ENCODE measurements around the gene KCNQ1. TPM values are rescaled to one million over a fixed set of nuclear protein-coding genes. Genes with fewer than 3 reads are reported as not detected.

Gene KCNQ1
- total RNA-seq, 2 experiments from 2014 or later = 10.7 to 10.8 TPM

- Mint-ChIP-seq H3K36me3 (peaks cover 15% of the 10 kb centered on the region), H3K4me1 (ENCODE audit: low read depth) (peaks cover 6% of the 10 kb centered on the region), H3K27ac (no peak overlapping the region), H3K9me3 (peaks cover 23% of the 10 kb centered on the region), H3K4me3 (no peak overlapping the region), H3K27me3 (no peaks in the 10 kb centered on the region)
- DNase-seq = no peak
- intact Hi-C loops (cut with micrococcal nuclease) = no loop called here
- POLR2A ChIA-PET = no interaction called here
- CTCF ChIA-PET = no interaction called here
These were observed 369.9 kb downstream of the KCNQ1 start for GRCh38 chr11:2814751-2815150.

DNA sequence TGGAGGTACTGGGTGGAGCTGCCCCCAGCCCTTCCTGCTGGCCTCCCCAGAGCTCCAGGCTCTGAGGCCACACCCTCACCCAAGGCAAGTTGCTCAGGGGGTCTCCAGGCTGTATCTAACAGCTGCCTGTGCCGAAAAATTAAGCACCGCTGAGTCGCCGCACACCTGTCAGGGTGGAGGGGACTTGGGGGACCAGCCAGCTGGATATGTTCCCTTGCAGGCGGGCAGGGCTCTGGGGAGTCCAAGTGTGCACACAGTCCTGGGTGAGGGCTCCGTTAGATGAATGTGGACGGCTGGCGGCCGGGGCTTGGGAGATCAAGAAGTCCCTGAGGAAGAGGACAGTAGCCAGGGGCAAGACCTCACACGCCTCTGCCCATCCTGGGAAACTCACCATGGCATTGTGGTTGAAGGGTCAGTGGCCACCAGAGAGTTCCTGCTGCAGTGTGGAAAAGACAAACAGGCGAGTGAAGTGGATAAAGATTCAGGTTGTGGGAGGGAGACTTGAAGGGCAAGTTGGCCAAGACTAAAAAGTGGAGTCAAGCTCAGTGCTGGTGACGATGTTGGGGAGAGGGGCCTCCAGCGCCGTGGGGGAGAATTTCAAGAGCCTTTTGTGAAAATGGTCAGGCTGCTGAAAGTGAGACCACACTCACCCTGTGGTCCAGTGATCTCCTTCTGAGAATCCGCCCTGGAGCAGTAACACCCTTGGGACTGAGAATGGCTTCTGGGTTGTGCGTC, 371.1 kb downstream of the KCNQ1 start:
- intact Hi-C loops (cut with micrococcal nuclease) = no loop called here
- Mint-ChIP-seq H3K27me3 (no peaks in the 10 kb centered on the region), H3K4me3 (no peak overlapping the region), H3K27ac (no peak overlapping the region), H3K4me1 (ENCODE audit: low read depth) (peaks cover 6% of the 10 kb centered on the region), H3K9me3 (peaks cover 31% of the 10 kb centered on the region), H3K36me3 (peaks cover 23% of the 10 kb centered on the region)
- ChIA-PET POLR2A (no interaction called here), CTCF (no interaction called here)
- no peak for DNase-seq

- intact Hi-C loops (cut with micrococcal nuclease) = no loop called here
- Mint-ChIP-seq H3K9me3 (peaks cover 31% of the 10 kb centered on the region), H3K4me1 (ENCODE audit: low read depth) (peaks cover 6% of the 10 kb centered on the region), H3K27ac (no peak overlapping the region), H3K4me3 (no peak overlapping the region), H3K27me3 (no peaks in the 10 kb centered on the region), H3K36me3 (peaks cover 23% of the 10 kb centered on the region)
- CTCF ChIA-PET = no interaction called here
- POLR2A ChIA-PET = no interaction called here
- DNase-seq = no peak
These were observed 371.7 kb downstream of the KCNQ1 start for GRCh38 chr11:2816523-2816922.

DNA sequence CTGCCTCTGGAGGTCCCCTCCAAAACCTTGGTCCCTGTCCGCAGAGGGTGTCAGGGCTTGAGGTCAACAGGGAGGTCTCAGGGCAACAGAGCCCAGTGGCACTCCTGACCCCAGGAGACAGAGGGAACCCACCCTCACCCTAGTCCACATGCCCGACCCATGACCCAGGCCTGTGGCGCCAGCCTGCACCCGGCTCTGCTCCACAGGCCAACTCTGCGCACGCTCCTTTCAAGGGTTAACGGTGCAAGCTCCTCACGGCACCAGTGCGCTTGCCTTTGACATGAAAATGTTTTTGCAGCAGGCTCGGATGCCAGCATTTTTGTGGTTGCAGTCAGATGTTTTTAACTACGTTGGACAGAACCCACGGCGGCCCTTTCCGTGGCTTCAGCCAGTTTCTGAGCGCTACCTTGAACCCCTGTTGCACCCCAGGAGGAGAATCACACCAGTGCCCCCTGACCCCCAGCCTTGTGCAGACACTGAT, 372.2 kb downstream of the KCNQ1 start:
- no peaks in the 10 kb centered on the region for H3K27me3 Mint-ChIP-seq
- peaks cover 27% of the 10 kb centered on the region for H3K36me3 Mint-ChIP-seq
- intact Hi-C loops (cut with micrococcal nuclease) = no loop called here
- DNase-seq = no peak
- no peak overlapping the region for H3K27ac Mint-ChIP-seq
- peaks cover 6% of the 10 kb centered on the region for H3K4me1 Mint-ChIP-seq (ENCODE audit: low read depth)
- no peak overlapping the region for H3K4me3 Mint-ChIP-seq
- POLR2A ChIA-PET = no interaction called here
- peaks cover 35% of the 10 kb centered on the region for H3K9me3 Mint-ChIP-seq
- CTCF ChIA-PET = no interaction called here

DNA sequence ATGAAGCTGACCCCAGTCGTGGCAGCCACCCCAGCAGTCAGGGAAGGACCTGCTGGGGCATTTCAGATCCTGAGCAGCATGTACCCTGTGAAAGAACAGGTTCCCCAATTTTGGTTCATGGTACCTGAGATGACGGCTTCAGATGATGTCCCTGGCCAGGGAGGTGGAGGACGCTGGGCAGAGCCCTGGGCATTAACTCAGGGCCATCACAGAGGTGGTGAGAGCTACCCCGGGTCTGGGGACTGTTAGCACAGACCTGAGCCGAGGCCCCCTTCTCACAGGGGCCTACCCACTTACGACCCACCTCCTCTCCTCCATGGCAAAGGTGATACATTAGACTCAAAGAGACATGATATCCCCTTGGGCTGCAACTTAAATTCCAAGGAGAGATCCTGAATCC, 372.6 kb downstream of the KCNQ1 start:
- ChIA-PET POLR2A (no interaction called here), CTCF (no interaction called here)
- no peak for DNase-seq
- Mint-ChIP-seq H3K36me3 (peaks cover 28% of the 10 kb centered on the region), H3K4me3 (no peak overlapping the region), H3K27ac (no peak overlapping the region), H3K9me3 (peaks cover 39% of the 10 kb centered on the region), H3K27me3 (no peaks in the 10 kb centered on the region), H3K4me1 (ENCODE audit: low read depth) (peaks cover 3% of the 10 kb centered on the region)
- intact Hi-C loops (cut with micrococcal nuclease) = no loop called here

DNA sequence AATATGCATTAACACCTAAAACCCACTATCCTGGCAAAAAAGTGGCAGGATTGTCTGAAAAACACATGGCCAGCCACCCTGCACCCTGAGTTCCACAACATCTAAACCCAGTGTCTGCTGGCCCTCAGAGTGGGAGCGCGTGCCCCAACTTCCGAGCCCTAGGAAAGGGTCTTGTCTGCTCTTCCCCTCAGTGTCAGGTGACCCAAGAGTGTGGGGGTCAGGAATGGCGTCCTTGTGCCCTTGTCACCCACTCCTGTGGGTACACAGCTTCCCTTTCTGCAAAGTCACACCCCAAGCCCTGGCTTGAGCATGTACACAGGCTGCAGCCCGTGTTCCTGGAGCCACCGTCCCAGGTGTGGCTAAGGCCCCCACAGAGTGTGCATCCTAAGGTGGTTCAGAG, 373.2 kb downstream of the KCNQ1 start:
- peaks cover 34% of the 10 kb centered on the region for H3K36me3 Mint-ChIP-seq
- H3K9me3 Mint-ChIP-seq = peaks cover 45% of the 10 kb centered on the region
- DNase-seq = no peak
- ChIA-PET POLR2A (no interaction called here), CTCF (no interaction called here)
- H3K27me3 Mint-ChIP-seq = no peaks in the 10 kb centered on the region
- no peak overlapping the region for H3K4me3 Mint-ChIP-seq
- no peak overlapping the region for H3K27ac Mint-ChIP-seq
- intact Hi-C loops (cut with micrococcal nuclease) = no loop called here
- peaks cover under 1% of the 10 kb centered on the region for H3K4me1 Mint-ChIP-seq (ENCODE audit: low read depth)

DNA sequence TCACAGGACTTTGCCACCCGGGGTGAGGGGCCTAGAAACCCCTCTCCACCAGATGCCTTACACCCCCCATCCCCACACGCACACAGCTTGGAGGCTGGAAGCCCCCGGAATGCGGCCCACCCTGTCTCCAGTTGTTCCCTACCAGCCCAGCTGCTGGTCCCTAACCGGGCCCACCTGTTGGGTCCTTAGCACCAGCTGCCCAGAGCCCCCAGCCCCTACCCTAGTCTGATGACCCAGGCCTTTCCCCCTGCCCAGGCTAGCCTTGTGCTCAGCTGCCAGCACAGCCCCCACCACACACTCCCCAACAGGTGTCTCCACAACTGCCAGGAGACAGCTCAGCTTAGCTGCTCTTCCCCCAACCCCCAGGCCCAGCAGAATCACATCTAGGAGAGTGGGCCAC, 373.7 kb downstream of the KCNQ1 start:
- POLR2A ChIA-PET = no interaction called here
- intact Hi-C loops (cut with micrococcal nuclease) = no loop called here
- Mint-ChIP-seq H3K27ac (no peak overlapping the region), H3K36me3 (peaks cover 34% of the 10 kb centered on the region), H3K4me3 (no peak overlapping the region), H3K27me3 (no peaks in the 10 kb centered on the region), H3K9me3 (peaks cover 45% of the 10 kb centered on the region), H3K4me1 (ENCODE audit: low read depth) (no peaks in the 10 kb centered on the region)
- CTCF ChIA-PET = no interaction called here
- DNase-seq = no peak

DNA sequence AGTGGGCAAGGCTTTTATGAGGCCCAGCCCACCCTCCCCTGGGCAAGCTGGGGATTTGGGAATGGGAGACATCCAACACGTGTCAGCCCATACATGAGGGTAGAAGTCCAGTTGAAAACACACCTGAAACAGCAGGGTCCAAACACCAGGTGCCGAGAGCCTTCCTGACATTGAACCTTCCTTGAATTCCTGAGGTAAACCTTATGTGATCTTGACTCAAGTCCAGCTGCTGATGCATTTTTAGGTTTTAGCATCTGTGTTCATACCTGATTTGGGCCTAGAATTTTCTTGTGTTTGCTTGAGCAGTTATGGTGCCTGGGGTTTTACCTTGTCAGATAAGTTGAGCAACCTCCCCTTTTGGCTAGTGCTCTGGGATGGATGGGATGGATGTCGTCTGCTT, 374.5 kb downstream of the KCNQ1 start:
- H3K27me3 Mint-ChIP-seq = no peaks in the 10 kb centered on the region
- peaks cover 45% of the 10 kb centered on the region for H3K9me3 Mint-ChIP-seq
- H3K27ac Mint-ChIP-seq = no peak overlapping the region
- H3K4me1 Mint-ChIP-seq (ENCODE audit: low read depth) = no peaks in the 10 kb centered on the region
- peaks cover 34% of the 10 kb centered on the region for H3K36me3 Mint-ChIP-seq
- POLR2A ChIA-PET = no interaction called here
- H3K4me3 Mint-ChIP-seq = no peak overlapping the region
- no peak for DNase-seq
- intact Hi-C loops (cut with micrococcal nuclease) = no loop called here
- CTCF ChIA-PET = no interaction called here

GRCh38 chr11:2820976-2821375, 376.2 kb downstream of the KCNQ1 start:
- H3K4me3 Mint-ChIP-seq = no peak overlapping the region
- H3K27ac Mint-ChIP-seq = no peak overlapping the region
- intact Hi-C loops (cut with micrococcal nuclease) = no loop called here
- H3K9me3 Mint-ChIP-seq = peaks cover 42% of the 10 kb centered on the region
- POLR2A ChIA-PET = no interaction called here
- H3K36me3 Mint-ChIP-seq = peaks cover 31% of the 10 kb centered on the region
- H3K27me3 Mint-ChIP-seq = no peaks in the 10 kb centered on the region
- DNase-seq = no peak
- no peaks in the 10 kb centered on the region for H3K4me1 Mint-ChIP-seq (ENCODE audit: low read depth)
- CTCF ChIA-PET = no interaction called here

DNA sequence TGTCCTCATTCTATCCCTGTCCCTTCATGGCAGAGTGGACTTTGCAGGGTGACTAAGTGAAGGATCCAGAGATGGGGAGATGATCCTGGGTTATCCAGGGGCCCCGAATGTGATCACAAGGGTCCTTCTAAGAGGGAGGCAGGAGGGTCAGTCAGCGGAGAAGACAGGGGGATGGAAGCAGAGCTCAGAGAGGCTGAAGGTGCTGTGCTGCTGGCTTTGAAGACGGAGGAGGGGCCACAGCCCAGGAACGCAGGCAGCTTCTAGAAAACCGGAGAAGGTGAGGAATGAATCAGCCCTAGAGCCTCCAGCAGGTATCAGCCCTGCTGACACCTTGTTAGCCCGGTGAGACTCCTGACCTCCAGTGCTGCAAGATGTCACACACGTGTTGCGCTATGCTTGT, 377.1 kb downstream of the KCNQ1 start:
- intact Hi-C loops (cut with micrococcal nuclease) = no loop called here
- CTCF ChIA-PET = no interaction called here
- H3K36me3 Mint-ChIP-seq = peaks cover 29% of the 10 kb centered on the region

GRCh38 chr11:2824851-2825250, 380.0 kb downstream of the KCNQ1 start:
- intact Hi-C loops (cut with micrococcal nuclease) = no loop called here
- ChIA-PET CTCF (no interaction called here), POLR2A (no interaction called here)
- DNase-seq = no peak
- Mint-ChIP-seq H3K36me3 (peaks cover 35% of the 10 kb centered on the region), H3K27me3 (no peaks in the 10 kb centered on the region), H3K4me1 (ENCODE audit: low read depth) (no peaks in the 10 kb centered on the region), H3K9me3 (peaks cover 45% of the 10 kb centered on the region), H3K4me3 (no peak overlapping the region), H3K27ac (no peak overlapping the region)

More for the DNA sequence above, 377.1 kb downstream of the KCNQ1 start:
- peaks cover 39% of the 10 kb centered on the region for H3K9me3 Mint-ChIP-seq
- H3K4me3 Mint-ChIP-seq = no peak overlapping the region
- POLR2A ChIA-PET = no interaction called here
- H3K4me1 Mint-ChIP-seq (ENCODE audit: low read depth) = no peaks in the 10 kb centered on the region
- no peak for DNase-seq
- no peaks in the 10 kb centered on the region for H3K27me3 Mint-ChIP-seq
- no peak overlapping the region for H3K27ac Mint-ChIP-seq

DNA sequence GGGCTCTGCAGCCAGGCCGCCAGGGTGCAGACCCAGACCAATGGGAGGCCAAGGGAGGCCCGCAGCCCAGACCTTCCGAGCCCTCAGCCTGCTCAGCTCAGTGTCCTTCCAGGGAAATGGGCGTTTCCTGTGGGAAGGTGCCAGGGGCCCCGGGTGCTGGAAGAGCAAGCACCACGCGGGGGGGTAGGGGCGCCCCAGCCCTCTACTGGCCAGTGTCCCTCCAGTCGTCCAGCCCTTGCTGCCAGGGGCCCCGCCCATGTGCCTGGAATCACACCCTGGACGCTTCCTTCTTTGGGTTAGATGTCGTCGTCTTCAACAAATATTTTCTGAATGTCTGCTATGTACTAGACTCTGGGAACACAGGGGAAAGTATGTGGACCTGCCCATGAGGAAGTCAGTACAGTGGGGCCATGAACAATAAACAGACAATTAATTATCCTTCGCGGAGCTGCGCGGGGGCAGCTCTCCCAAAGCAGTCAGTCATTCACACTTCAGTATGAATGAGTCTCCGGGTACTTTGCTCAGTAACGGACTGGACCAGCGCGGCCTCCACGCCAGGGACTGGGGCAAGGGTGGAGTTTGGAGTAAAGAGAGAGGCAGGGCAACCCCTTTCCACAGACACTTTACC, 380.6 kb downstream of the KCNQ1 start:
- H3K27ac Mint-ChIP-seq = no peak overlapping the region
- CTCF ChIA-PET = no interaction called here
- peaks cover 33% of the 10 kb centered on the region for H3K36me3 Mint-ChIP-seq
- intact Hi-C loops (cut with micrococcal nuclease) = no loop called here
- DNase-seq = no peak
- POLR2A ChIA-PET = no interaction called here
- no peaks in the 10 kb centered on the region for H3K4me1 Mint-ChIP-seq (ENCODE audit: low read depth)
- H3K27me3 Mint-ChIP-seq = no peaks in the 10 kb centered on the region
- H3K9me3 Mint-ChIP-seq = peaks cover 42% of the 10 kb centered on the region
- H3K4me3 Mint-ChIP-seq = no peak overlapping the region

Data from activated CD4-positive, alpha-beta memory T cell treated with anti-CD3 and anti-CD28 coated beads for 36 hours (primary cell).